Measurements from ENCODE around the gene TOP2B.

Gene TOP2B, protein sequence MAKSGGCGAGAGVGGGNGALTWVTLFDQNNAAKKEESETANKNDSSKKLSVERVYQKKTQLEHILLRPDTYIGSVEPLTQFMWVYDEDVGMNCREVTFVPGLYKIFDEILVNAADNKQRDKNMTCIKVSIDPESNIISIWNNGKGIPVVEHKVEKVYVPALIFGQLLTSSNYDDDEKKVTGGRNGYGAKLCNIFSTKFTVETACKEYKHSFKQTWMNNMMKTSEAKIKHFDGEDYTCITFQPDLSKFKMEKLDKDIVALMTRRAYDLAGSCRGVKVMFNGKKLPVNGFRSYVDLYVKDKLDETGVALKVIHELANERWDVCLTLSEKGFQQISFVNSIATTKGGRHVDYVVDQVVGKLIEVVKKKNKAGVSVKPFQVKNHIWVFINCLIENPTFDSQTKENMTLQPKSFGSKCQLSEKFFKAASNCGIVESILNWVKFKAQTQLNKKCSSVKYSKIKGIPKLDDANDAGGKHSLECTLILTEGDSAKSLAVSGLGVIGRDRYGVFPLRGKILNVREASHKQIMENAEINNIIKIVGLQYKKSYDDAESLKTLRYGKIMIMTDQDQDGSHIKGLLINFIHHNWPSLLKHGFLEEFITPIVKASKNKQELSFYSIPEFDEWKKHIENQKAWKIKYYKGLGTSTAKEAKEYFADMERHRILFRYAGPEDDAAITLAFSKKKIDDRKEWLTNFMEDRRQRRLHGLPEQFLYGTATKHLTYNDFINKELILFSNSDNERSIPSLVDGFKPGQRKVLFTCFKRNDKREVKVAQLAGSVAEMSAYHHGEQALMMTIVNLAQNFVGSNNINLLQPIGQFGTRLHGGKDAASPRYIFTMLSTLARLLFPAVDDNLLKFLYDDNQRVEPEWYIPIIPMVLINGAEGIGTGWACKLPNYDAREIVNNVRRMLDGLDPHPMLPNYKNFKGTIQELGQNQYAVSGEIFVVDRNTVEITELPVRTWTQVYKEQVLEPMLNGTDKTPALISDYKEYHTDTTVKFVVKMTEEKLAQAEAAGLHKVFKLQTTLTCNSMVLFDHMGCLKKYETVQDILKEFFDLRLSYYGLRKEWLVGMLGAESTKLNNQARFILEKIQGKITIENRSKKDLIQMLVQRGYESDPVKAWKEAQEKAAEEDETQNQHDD (N-terminal part only)

DNA sequence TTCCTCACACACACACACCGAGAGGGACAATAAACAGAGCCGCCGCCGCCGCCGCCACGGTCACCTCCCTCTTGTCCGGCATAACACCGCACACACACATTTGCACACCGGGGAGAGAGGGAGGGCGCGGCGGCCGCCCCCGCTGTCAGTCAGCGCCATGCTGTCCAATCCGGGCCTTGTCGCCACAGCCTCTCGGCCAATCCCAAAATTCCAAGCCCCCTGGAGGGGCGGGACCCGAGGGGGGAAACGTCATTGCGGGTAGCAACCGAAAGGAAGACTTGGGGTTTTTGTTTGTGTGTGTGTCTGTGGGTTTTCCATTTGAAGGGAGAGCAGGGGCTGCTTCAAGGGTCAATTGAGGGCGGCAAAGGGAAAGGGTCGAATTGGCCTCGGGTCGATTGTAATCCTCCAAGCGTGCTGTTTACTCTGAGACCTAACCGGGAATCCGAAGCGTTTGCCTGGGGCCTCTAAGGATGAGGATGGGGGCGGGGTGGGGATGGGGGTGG is at the start of gene TOP2B:
TOP2B (minus strand) TSS at position 96 of the 503 bp plus-strand sequence. CDS start 610 bp downstream, outside the sequence.
- peak; percentile 85 to 88 for DNase-seq (ENCODE audit: low read depth in 2 of 2, low spot score in 1 of 2)

- DNase-seq (ENCODE audit: low read depth in 2 of 2, low spot score in 1 of 2): no peak
Observed at GRCh38 chr3:25713341-25713985, 48.8 kb upstream of the TOP2B start.

GRCh38 chr3:25711090-25711489 is 46.4 kb upstream of the TOP2B start:
- no peak for DNase-seq (ENCODE audit: low read depth in 2 of 2, low spot score in 1 of 2)

DNA sequence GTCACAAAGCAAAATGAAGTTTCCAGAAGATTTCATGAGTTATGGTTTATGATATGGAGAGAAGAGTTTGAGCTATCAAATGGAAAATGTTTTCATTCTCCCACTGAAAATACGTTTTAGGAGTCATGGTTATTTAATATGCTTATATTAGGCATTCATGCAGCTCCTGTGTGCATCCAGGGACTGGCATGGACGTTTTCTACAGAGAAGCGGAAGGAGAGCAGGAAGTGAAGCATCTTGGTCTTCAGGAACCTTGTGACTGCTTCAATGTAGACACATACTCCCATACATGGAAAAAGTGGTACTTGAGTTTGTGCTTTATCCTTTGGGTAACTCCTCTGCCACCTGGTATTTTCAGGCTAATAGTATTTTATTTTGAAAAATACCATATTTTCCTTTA is 43.3 kb upstream of the TOP2B start:
- no peak for DNase-seq (ENCODE audit: low read depth in 2 of 2, low spot score in 1 of 2)

GRCh38 chr3:25707268-25707926 is 42.7 kb upstream of the TOP2B start:
- no peak for DNase-seq (ENCODE audit: low read depth in 2 of 2, low spot score in 1 of 2)

GRCh38 chr3:25706213-25706612 is 41.5 kb upstream of the TOP2B start:
- DNase-seq (ENCODE audit: low read depth in 2 of 2, low spot score in 1 of 2): no peak

- DNase-seq (ENCODE audit: low read depth in 2 of 2, low spot score in 1 of 2): no peak
Observed at GRCh38 chr3:25697553-25697952, 32.8 kb upstream of the TOP2B start.

GRCh38 chr3:25695731-25696420 is 31.2 kb upstream of the TOP2B start:
- DNase-seq (ENCODE audit: low read depth in 2 of 2, low spot score in 1 of 2): no peak

DNA sequence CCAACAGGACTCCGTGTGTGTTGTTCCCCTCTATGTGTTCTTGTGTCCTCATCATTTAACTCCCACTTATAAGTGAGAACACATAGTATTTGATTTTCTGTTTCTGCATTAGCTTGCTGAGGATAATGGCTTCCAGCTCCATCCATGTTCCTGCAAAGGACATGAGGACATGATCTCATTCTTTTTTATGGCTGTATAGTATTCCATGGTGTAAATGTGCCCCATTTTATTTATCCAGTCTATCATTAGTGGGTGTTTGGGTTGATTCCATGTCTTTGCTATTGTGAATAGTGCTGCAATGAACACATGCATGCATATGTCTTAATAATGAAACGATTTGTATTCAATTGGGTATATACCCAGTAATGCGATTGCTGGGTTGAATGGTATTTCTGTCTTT is 28.5 kb upstream of the TOP2B start:
- no peak for DNase-seq (ENCODE audit: low read depth in 2 of 2, low spot score in 1 of 2)

- no peak for DNase-seq (ENCODE audit: low read depth in 2 of 2, low spot score in 1 of 2)
Observed at GRCh38 chr3:25692341-25692740, 27.6 kb upstream of the TOP2B start.

GRCh38 chr3:25690768-25691533 is 26.2 kb upstream of the TOP2B start:
- no peak for DNase-seq (ENCODE audit: low read depth in 2 of 2, low spot score in 1 of 2)

- DNase-seq (ENCODE audit: low read depth in 2 of 2, low spot score in 1 of 2): no peak
Observed at GRCh38 chr3:25689226-25689625, 24.5 kb upstream of the TOP2B start.

DNA sequence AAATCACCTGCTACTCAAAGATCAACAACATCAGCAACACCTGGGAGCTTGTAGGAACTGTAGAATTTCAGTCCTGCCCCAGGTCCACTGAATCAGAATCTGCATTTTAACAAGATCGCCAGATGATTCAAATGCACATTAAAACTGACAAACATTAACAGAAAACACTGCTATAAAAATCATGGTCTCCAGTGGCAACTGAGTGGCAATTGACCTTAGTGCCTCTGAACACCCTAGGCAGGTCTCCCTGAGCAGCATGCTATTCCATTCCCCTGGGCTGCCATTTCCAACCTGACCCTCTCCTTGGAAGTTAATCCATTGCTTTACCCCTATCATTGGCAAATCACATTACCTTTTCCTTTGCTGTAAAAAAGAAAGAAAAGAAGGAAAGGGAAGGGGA is 23.0 kb upstream of the TOP2B start:
- DNase-seq (ENCODE audit: low read depth in 2 of 2, low spot score in 1 of 2): no peak

GRCh38 chr3:25686766-25687165 is 22.1 kb upstream of the TOP2B start:
- no peak for DNase-seq (ENCODE audit: low read depth in 2 of 2, low spot score in 1 of 2)

DNA sequence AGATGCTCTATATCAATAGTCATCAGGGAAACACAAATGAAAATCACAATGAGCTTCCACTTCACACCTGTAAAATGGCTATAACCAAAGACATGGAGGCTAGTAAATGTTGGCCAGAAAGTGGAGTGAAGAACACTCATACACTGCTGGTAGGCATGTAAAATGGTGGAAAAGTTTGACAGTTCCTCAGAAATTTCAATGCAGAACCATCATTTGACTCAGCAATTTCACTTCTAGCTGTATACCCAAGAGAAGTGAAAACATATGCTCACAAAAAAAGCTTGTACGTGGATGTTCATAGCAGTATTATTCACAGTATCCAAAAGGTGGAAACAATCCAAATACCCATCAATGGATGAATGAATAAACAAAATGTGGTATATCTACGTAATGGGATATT is 19.2 kb upstream of the TOP2B start:
- DNase-seq (ENCODE audit: low read depth in 2 of 2, low spot score in 1 of 2): no peak

DNA sequence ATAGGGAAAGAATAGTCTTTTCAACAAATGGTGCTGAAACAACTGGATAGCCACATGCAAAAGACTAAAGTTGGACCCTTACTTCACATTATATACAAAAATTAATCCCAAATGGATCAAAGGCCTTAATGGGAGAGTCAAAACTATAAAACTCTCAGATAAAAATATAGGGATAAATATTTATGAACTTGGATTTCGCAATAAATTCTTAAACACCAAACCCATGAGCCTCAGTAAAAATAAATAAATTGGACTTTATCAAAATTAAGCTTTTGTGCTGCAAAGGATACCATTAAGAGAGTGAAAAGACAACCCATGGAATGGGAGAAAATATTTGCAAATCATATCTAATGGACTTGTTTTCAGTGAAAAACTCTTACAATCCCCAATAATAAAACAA is 18.7 kb upstream of the TOP2B start:
- DNase-seq (ENCODE audit: low read depth in 2 of 2, low spot score in 1 of 2): no peak

- DNase-seq (ENCODE audit: low read depth in 2 of 2, low spot score in 1 of 2): no peak
Observed at GRCh38 chr3:25679642-25680302, 15.1 kb upstream of the TOP2B start.

- DNase-seq (ENCODE audit: low read depth in 2 of 2, low spot score in 1 of 2): no peak
Observed at GRCh38 chr3:25679166-25679565, 14.5 kb upstream of the TOP2B start.

GRCh38 chr3:25678581-25678980 is 13.9 kb upstream of the TOP2B start:
- no peak for DNase-seq (ENCODE audit: low read depth in 2 of 2, low spot score in 1 of 2)

All from stimulated activated CD8-positive, alpha-beta memory T cell treated with anti-CD3 and anti-CD28 coated beads, Interleukin-4, amount 100 ng/mL, for 1 hour (primary cell).